Measurements from ENCODE around the gene GNA15.
"Not testable (repeated sequence)": the region's sequence is repeated elsewhere in the genome, so short reads cannot be mapped to it uniquely, and the experiment has no call there.

The GNA15 gene

GRCh38 chr19:3154447-3154846, 18.6 kb downstream of the GNA15 start:
- H3K4me1 ChIP-seq (ENCODE audit: insufficient read depth, low read length); H3K4me3 ChIP-seq (ENCODE audit: low read length); H3K9me3 ChIP-seq (ENCODE audit: insufficient read depth, low read depth, low read length); H3K27ac ChIP-seq (ENCODE audit: low read depth, low read length); H3K36me3 ChIP-seq (ENCODE audit: insufficient read depth, low read length); H3K9ac ChIP-seq (ENCODE audit: low read depth, low read length); H3K27me3 ChIP-seq (ENCODE audit: insufficient read depth, low read length): not testable (repeated sequence)
- WGBS, result 92% methylated on average over 3 of the region's 3 CpGs

GRCh38 chr19:3154957-3155736, 19.3 kb downstream of the GNA15 start:
- Histone ChIP-seq H3K27me3 (ENCODE audit: insufficient read depth, low read length) (no peaks in the 10 kb centered on the region), H3K27ac (ENCODE audit: low read depth, low read length) (no peak overlapping the region), H3K4me3 (ENCODE audit: low read length) (no peak overlapping the region), H3K9ac (ENCODE audit: low read depth, low read length) (no peak overlapping the region), H3K36me3 (ENCODE audit: insufficient read depth, low read length) (no peaks in the 10 kb centered on the region), H3K9me3 (ENCODE audit: insufficient read depth, low read depth, low read length) (no peaks in the 10 kb centered on the region), H3K4me1 (ENCODE audit: insufficient read depth, low read length) (no peaks in the 10 kb centered on the region)
- WGBS, result 80% methylated on average over 21 of the region's 21 CpGs

GRCh38 chr19:3157096-3157845, 21.4 kb downstream of the GNA15 start:
- Histone ChIP-seq H3K4me3 (ENCODE audit: low read length) (no peak overlapping the region), H3K9ac (ENCODE audit: low read depth, low read length) (no peak overlapping the region), H3K27ac (ENCODE audit: low read depth, low read length) (no peak overlapping the region), H3K9me3 (ENCODE audit: insufficient read depth, low read depth, low read length) (no peaks in the 10 kb centered on the region), H3K36me3 (ENCODE audit: insufficient read depth, low read length) (no peaks in the 10 kb centered on the region), H3K27me3 (ENCODE audit: insufficient read depth, low read length) (no peaks in the 10 kb centered on the region), H3K4me1 (ENCODE audit: insufficient read depth, low read length) (no peaks in the 10 kb centered on the region)
- WGBS, result 93% methylated on average over 23 of the region's 23 CpGs

GRCh38 chr19:3159565-3159964, 23.7 kb downstream of the GNA15 start:
- Histone ChIP-seq H3K9me3 (ENCODE audit: insufficient read depth, low read depth, low read length) (no peaks in the 10 kb centered on the region), H3K36me3 (ENCODE audit: insufficient read depth, low read length) (no peaks in the 10 kb centered on the region), H3K9ac (ENCODE audit: low read depth, low read length) (no peak overlapping the region), H3K4me3 (ENCODE audit: low read length) (no peak overlapping the region), H3K27ac (ENCODE audit: low read depth, low read length) (peak overlapping the region; percentile 35; the same call in 1 of the 2 replicates), H3K4me1 (ENCODE audit: insufficient read depth, low read length) (no peaks in the 10 kb centered on the region), H3K27me3 (ENCODE audit: insufficient read depth, low read length) (peaks cover 6% of the 10 kb centered on the region)
- WGBS, result 59% methylated on average over 8 of the region's 8 CpGs

GRCh38 chr19:3160219-3160618, 24.4 kb downstream of the GNA15 start:
- H3K27ac ChIP-seq (ENCODE audit: low read depth, low read length), result no peak overlapping the region
- no peaks in the 10 kb centered on the region for H3K4me1 ChIP-seq (ENCODE audit: insufficient read depth, low read length)
- H3K4me3 ChIP-seq (ENCODE audit: low read length), result no peak overlapping the region
- no peaks in the 10 kb centered on the region for H3K36me3 ChIP-seq (ENCODE audit: insufficient read depth, low read length)
- H3K27me3 ChIP-seq (ENCODE audit: insufficient read depth, low read length), result peaks cover 6% of the 10 kb centered on the region
- WGBS, result 78% methylated on average over 3 of the region's 3 CpGs
- no peak overlapping the region for H3K9ac ChIP-seq (ENCODE audit: low read depth, low read length)
- H3K9me3 ChIP-seq (ENCODE audit: insufficient read depth, low read depth, low read length), result no peaks in the 10 kb centered on the region

- WGBS, result 97% methylated on average over 2 of the region's 4 CpGs
Observed at GRCh38 chr19:3161453-3161852, 25.6 kb downstream of the GNA15 start.

GRCh38 chr19:3162418-3163229, 26.8 kb downstream of the GNA15 start:
- Histone ChIP-seq H3K4me3 (ENCODE audit: low read length) (no peak overlapping the region), H3K27ac (ENCODE audit: low read depth, low read length) (no peak overlapping the region), H3K4me1 (ENCODE audit: insufficient read depth, low read length) (no peaks in the 10 kb centered on the region), H3K9ac (ENCODE audit: low read depth, low read length) (no peak overlapping the region), H3K27me3 (ENCODE audit: insufficient read depth, low read length) (peaks cover 6% of the 10 kb centered on the region), H3K36me3 (ENCODE audit: insufficient read depth, low read length) (no peaks in the 10 kb centered on the region), H3K9me3 (ENCODE audit: insufficient read depth, low read depth, low read length) (no peaks in the 10 kb centered on the region)
- 80% methylated on average over 38 of the region's 38 CpGs for WGBS

More at GRCh38 chr19:3161453-3161852, 25.6 kb downstream of the GNA15 start:
- Histone ChIP-seq H3K9ac (ENCODE audit: low read depth, low read length) (no peak overlapping the region), H3K4me1 (ENCODE audit: insufficient read depth, low read length) (no peaks in the 10 kb centered on the region), H3K36me3 (ENCODE audit: insufficient read depth, low read length) (no peaks in the 10 kb centered on the region), H3K27me3 (ENCODE audit: insufficient read depth, low read length) (peaks cover 6% of the 10 kb centered on the region), H3K27ac (ENCODE audit: low read depth, low read length) (no peak overlapping the region), H3K4me3 (ENCODE audit: low read length) (no peak overlapping the region), H3K9me3 (ENCODE audit: insufficient read depth, low read depth, low read length) (no peaks in the 10 kb centered on the region)

- H3K36me3 ChIP-seq (ENCODE audit: insufficient read depth, low read length), result no peaks in the 10 kb centered on the region
- no peaks in the 10 kb centered on the region for H3K4me1 ChIP-seq (ENCODE audit: insufficient read depth, low read length)
- H3K27me3 ChIP-seq (ENCODE audit: insufficient read depth, low read length), result peaks cover 6% of the 10 kb centered on the region
- H3K4me3 ChIP-seq (ENCODE audit: low read length), result peak overlapping the region; percentile 40
- no peak overlapping the region for H3K27ac ChIP-seq (ENCODE audit: low read depth, low read length)
- no peaks in the 10 kb centered on the region for H3K9me3 ChIP-seq (ENCODE audit: insufficient read depth, low read depth, low read length)
- WGBS, result 6% methylated on average over 26 of the region's 27 CpGs
- H3K9ac ChIP-seq (ENCODE audit: low read depth, low read length), result peak overlapping the region; percentile 17
Observed at GRCh38 chr19:3163230-3163886, 27.5 kb downstream of the GNA15 start.

- H3K27me3 ChIP-seq (ENCODE audit: insufficient read depth, low read length), result peaks cover 6% of the 10 kb centered on the region
- H3K9me3 ChIP-seq (ENCODE audit: insufficient read depth, low read depth, low read length), result no peaks in the 10 kb centered on the region
- H3K9ac ChIP-seq (ENCODE audit: low read depth, low read length), result 0 out of 2 replicates have a peak overlapping the region, but pooled peaks have one; percentile 17
- H3K27ac ChIP-seq (ENCODE audit: low read depth, low read length), result no peak overlapping the region
- no peaks in the 10 kb centered on the region for H3K36me3 ChIP-seq (ENCODE audit: insufficient read depth, low read length)
- H3K4me1 ChIP-seq (ENCODE audit: insufficient read depth, low read length), result no peaks in the 10 kb centered on the region
- H3K4me3 ChIP-seq (ENCODE audit: low read length), result peak overlapping the region; percentile 40
- 77% methylated on average over 7 of the region's 7 CpGs for WGBS
Observed at GRCh38 chr19:3163943-3164342, 28.1 kb downstream of the GNA15 start.

- Histone ChIP-seq H3K36me3 (ENCODE audit: insufficient read depth, low read length) (no peaks in the 10 kb centered on the region), H3K27ac (ENCODE audit: low read depth, low read length) (no peak overlapping the region), H3K9me3 (ENCODE audit: insufficient read depth, low read depth, low read length) (no peaks in the 10 kb centered on the region), H3K27me3 (ENCODE audit: insufficient read depth, low read length) (peaks cover 6% of the 10 kb centered on the region), H3K9ac (ENCODE audit: low read depth, low read length) (no peak overlapping the region), H3K4me1 (ENCODE audit: insufficient read depth, low read length) (no peaks in the 10 kb centered on the region), H3K4me3 (ENCODE audit: low read length) (no peak overlapping the region)
- WGBS, result 82% methylated on average over 13 of the region's 13 CpGs
Observed at GRCh38 chr19:3167533-3168272, 31.9 kb downstream of the GNA15 start.

All from HUES64 (cell line).